HG02870 (cell line): Measurements from ENCODE around the gene PSTPIP1.

Experiments
- ATAC-seq: cut with Tn5 transposase; IDR thresholded peaks from one replicate; pipeline ENCODE4 v1.9.1; 2021; ENCODE audit warnings: mild to moderate bottlenecking, moderate library complexity; ENCODE audit not compliant: unreplicated experiment

The PSTPIP1 gene

GRCh38 chr15:77039217-77039533 lies 44.2 kb downstream of the PSTPIP1 start:
- ATAC-seq = no peak

GRCh38 chr15:77039848-77040247 lies 44.9 kb downstream of the PSTPIP1 start:
- no peak for ATAC-seq

GRCh38 chr15:77040673-77041072 lies 45.7 kb downstream of the PSTPIP1 start:
- ATAC-seq = no peak

GRCh38 chr15:77042245-77042919 lies 47.5 kb downstream of the PSTPIP1 start:
- ATAC-seq = no peak

- no peak for ATAC-seq
Observed at GRCh38 chr15:77042955-77043920, 48.3 kb downstream of the PSTPIP1 start.

GRCh38 chr15:77044228-77045042 lies 49.5 kb downstream of the PSTPIP1 start:
- no peak for ATAC-seq

GRCh38 chr15:77045985-77046384 lies 51.1 kb downstream of the PSTPIP1 start:
- no peak for ATAC-seq

- ATAC-seq = no peak
Observed at GRCh38 chr15:77046704-77047412, 51.9 kb downstream of the PSTPIP1 start.

GRCh38 chr15:77048135-77048876 lies 53.4 kb downstream of the PSTPIP1 start:
- no peak for ATAC-seq

GRCh38 chr15:77052556-77052955 lies 57.6 kb downstream of the PSTPIP1 start:
- no peak for ATAC-seq

- no peak for ATAC-seq
Observed at GRCh38 chr15:77053709-77054108, 58.8 kb downstream of the PSTPIP1 start.

- no peak for ATAC-seq
Observed at GRCh38 chr15:77057072-77057471, 62.1 kb downstream of the PSTPIP1 start.

GRCh38 chr15:77057685-77058084 lies 62.8 kb downstream of the PSTPIP1 start:
- no peak for ATAC-seq

GRCh38 chr15:77058468-77058867 lies 63.5 kb downstream of the PSTPIP1 start:
- no peak for ATAC-seq

GRCh38 chr15:77059786-77060361 lies 64.9 kb downstream of the PSTPIP1 start:
- no peak for ATAC-seq

- ATAC-seq = no peak
Observed at GRCh38 chr15:77060546-77060945, 65.6 kb downstream of the PSTPIP1 start.

GRCh38 chr15:77063249-77063648 lies 68.3 kb downstream of the PSTPIP1 start:
- no peak for ATAC-seq

GRCh38 chr15:77064063-77064462 lies 69.1 kb downstream of the PSTPIP1 start:
- no peak for ATAC-seq

GRCh38 chr15:77064539-77065308 lies 69.8 kb downstream of the PSTPIP1 start:
- ATAC-seq = no peak
